ENCODE data around the gene RNF166.

- TF ChIP-seq SP1 (IDR thresholded peaks at IDR 0.05) (no peak), SUZ12 (IDR thresholded peaks at IDR 0.05) (no peak), TARDBP (IDR thresholded peaks at IDR 0.05) (no peak), CTBP1 (IDR thresholded peaks at IDR 0.05; ENCODE audit: borderline replicate concordance) (no peak), HDGF (IDR thresholded peaks at IDR 0.05; ENCODE audit: borderline replicate concordance) (no peak), ZNF384 (IDR thresholded peaks at IDR 0.05) (no peak), FOXM1 (IDR thresholded peaks at IDR 0.05; ENCODE audit: borderline replicate concordance) (no peak), L3MBTL2 (conservative IDR thresholded peaks at IDR 0.05) (no peak), FOXK2 (IDR thresholded peaks at IDR 0.05) (no peak), PKNOX1 (IDR thresholded peaks at IDR 0.05) (no peak), BHLHE40 (IDR thresholded peaks at IDR 0.05; ENCODE audit: borderline replicate concordance) (no peak), FOXA1 (IDR thresholded peaks at IDR 0.05) (no peak)
Measured at GRCh38 chr16:88659160-88659559, 47.0 kb downstream of the RNF166 start.
